T-helper 1 cell treated with Interleukin-12 subunit alpha and Interleukin-12 subunit beta and Interleukin-4 antibody, amounts not matched to agents 30 ng/mL and 1 ng/mL, for 36 hours (primary cell): ENCODE measurements around the gene BRMS1. TPM values are rescaled to one million over a fixed set of nuclear protein-coding genes. Genes with fewer than 3 reads are reported as not detected.
"Not testable (repeated sequence)": the region's sequence is repeated elsewhere in the genome, so short reads cannot be mapped to it uniquely, and the experiment has no call there.

ENCODE experiments used
- intact Hi-C: fragments of 100-400 bp; cut with micrococcal nuclease; formaldehyde crosslinking; loops from one replicate; pipeline ENCODE4 v1.15.1; 2024
- total RNA-seq: library from RNA; stranded (reverse); gene quantifications from 2 replicates; pipeline ENCODE4 v1.2.3, GENCODE V29; 2022

BRMS1 gene
- total RNA-seq, 1 donor from 2014 or later = 53.8 TPM

DNA sequence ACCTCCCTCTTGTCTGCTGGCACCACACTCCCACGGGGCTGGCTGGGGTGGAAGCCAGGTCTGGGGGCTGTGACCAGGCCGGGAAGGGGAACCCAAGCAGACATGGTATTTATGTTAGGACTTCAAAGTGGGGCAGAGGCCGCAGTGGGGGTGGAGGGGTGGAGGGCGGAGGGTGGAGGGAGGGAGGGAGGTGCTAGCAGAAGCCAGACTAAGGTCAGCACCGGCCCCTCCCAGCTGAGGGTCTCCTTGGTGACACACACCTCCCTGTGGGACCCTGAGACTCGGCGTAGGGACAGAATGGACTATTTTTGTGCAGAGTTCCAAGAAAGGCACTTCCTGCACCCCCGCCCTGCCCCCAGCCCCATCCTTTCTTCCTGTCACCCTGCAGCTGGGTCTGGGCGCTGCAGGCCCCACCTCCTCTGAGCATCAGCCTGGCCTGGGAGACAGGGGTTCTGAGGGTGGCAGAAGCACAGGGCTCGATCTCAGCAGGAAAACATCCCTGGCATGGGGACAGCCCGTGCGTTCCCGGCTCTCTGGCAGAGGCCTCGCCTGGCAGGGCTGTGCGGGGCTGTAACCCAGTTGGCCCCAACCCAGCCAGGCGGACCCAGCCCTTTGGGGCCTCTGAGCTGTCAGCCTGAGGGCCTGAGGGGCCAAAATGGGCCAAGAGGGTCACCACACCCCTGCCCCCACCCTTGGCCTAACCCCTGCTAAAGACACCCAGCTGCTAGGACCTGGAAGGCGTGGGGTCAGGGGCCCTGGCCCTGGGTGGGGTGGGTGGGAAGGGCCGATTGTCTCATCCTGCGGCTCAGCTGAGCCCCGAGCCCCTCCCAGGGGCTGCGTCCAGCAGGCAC lies 18.4 kb downstream of the BRMS1 start:
- intact Hi-C loops = no loop called here

- intact Hi-C loops = no loop called here
Observed at GRCh38 chr11:66325263-66325671, 19.6 kb downstream of the BRMS1 start.

DNA sequence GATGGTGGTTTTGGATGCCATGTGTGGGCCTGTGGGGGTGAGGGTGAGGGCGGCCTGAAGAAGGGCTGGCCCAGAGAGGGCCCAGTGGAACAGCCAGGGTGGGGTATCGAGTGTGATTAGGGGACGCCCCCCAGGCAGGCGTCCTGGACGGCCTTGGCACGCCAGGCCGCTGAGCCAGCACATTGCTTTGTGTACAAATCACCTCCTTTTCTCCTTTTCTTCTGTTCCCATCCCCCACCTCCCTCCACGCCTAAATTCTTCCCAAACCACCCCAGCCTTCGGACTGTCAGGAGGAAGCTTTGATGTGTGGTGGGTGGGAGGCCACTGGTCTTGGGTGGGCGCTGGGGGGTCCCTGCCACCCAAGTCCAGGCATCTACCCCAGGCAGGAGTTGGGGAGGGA lies 20.2 kb downstream of the BRMS1 start:
- intact Hi-C loops = no loop called here

DNA sequence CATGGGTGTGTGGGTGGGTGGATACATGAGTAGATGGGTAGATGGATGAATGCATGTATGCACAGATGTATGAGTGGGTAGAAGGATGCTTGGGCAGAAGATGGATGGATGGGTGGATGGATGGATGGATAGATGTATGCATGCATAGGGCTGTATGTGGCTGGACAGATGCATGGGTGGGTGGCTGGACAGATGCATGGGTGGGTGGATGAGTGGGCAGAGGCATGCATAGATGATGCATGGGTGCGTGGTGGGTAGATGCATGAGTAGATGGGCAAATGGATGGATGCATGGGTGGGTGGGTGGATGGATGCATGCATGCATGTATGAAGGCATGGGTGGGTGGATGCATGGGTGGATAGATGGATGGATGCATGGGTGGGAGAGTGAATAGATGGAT lies 21.2 kb downstream of the BRMS1 start:
- intact Hi-C loops = no loop called here

GRCh38 chr11:66322732-66323427 lies 22.0 kb downstream of the BRMS1 start:
- intact Hi-C loops = no loop called here

- intact Hi-C loops = loop anchor here (1.0 kb wide), 1 partner anchor 9 kb away; no protein-coding TSS in a partner anchor
Observed at GRCh38 chr11:66321606-66322005, 23.3 kb downstream of the BRMS1 start.

DNA sequence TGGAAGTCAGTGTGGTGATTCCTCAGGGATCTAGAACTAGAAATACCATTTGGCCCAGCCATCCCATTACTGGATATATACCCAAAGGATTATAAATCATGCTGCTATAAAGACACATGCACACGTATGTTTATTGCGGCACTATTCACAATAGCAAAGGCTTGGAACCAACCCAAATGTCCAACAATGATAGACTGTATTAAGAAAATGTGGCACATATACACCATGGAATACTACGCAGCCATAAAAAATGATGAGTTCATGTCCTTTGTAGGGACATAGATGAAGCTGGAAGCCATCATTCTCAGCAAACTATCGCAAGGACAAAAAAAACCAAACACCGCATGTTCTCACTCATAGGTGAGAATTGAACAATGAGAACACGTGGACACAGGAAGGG lies 24.2 kb downstream of the BRMS1 start:
- intact Hi-C loops = loop anchor here (1.0 kb wide), 1 partner anchor 8 kb away; no protein-coding TSS in a partner anchor

- intact Hi-C loops = not testable (repeated sequence)
Observed at GRCh38 chr11:66320289-66320688, 24.6 kb downstream of the BRMS1 start.

DNA sequence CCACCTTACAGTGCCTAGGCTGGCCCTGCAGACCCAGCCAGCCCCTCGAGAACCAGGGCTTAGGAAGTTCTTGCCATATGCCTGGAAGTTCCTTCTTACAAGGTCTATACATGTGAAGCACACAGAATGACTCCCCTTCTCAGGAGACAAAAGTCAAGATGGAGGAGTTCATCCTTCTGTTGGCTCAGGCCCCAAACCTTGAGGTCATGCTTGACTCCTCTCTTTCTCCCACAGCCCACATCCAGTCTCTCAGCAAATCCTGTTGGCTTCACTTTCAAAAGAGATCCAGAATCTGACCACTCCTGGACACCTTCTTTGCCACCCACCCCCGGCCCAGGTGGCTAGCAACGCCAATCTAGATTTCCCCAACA lies 26.3 kb downstream of the BRMS1 start:
- intact Hi-C loops = loop anchor here (1.0 kb wide), 1 partner anchor 10 kb away; no protein-coding TSS in a partner anchor

DNA sequence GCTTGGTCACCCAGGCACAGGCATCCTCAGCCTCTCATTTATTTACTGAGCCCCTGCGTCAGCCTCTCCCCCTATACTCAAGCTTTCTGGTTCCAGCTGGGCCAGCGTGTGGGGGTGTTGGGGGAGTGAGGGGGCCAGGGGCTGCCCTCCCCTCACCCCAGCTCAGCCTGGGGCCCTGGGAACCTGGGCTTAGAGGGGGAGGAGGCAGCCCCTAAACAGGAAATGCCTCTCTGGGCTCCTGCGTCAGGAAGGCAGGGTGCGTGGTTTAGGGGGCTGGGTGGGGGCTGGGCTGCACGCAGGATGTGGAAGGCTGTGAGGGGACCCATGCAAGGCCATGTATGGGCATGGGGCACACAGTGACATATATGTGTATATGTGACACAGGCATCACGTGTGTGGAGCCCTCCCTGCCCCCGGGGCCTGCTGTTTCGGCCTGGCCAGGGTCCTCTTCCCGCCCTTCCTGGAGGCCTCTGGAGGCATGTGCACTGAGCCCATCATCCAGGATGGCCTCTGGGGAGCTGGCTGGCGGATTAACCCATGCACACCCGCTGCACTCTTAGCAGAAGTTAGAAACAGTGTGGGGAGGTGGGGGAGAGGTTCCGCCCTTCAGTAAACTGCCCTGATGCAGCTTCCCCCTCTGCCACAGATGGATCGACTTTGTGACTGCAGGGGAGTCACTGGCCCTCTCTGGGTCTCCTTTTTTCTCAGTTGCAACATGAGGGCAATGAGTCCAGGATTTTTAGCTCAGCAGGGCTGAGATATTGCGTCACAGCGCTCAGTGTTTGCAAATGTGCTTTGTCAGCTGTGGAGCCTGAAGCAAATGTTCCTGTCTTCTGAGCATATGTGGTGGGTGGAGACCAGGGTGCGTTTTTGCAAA lies 26.9 kb downstream of the BRMS1 start:
- intact Hi-C loops = loop anchor here (1.0 kb wide), 1 partner anchor 10 kb away; no protein-coding TSS in a partner anchor

DNA sequence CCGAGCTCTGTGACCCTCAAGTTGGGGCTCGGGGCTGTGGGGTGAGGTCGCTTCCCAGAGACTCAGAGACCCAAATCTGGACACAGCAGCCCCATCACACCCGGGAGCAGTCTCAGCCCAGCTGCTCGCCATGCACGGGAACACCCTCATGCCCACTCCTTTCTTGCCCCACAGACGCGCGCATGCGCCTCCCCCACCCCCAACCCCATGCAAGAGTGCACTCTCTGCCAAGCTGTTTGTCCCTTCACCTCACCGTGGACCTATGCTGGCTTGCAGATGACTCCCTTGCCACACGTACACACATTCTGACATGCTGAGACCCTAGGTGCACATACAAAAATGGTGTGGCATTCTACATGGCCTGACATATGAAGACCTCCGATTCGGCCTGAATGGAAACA lies 27.6 kb downstream of the BRMS1 start:
- intact Hi-C loops = no loop called here

- intact Hi-C loops = no loop called here
Observed at GRCh38 chr11:66316849-66317251, 28.1 kb downstream of the BRMS1 start, which contains the start of gene CD248. CD248 (minus strand) TSS chr11:66317044; CDS start chr11:66317027, 17 bp downstream.

DNA sequence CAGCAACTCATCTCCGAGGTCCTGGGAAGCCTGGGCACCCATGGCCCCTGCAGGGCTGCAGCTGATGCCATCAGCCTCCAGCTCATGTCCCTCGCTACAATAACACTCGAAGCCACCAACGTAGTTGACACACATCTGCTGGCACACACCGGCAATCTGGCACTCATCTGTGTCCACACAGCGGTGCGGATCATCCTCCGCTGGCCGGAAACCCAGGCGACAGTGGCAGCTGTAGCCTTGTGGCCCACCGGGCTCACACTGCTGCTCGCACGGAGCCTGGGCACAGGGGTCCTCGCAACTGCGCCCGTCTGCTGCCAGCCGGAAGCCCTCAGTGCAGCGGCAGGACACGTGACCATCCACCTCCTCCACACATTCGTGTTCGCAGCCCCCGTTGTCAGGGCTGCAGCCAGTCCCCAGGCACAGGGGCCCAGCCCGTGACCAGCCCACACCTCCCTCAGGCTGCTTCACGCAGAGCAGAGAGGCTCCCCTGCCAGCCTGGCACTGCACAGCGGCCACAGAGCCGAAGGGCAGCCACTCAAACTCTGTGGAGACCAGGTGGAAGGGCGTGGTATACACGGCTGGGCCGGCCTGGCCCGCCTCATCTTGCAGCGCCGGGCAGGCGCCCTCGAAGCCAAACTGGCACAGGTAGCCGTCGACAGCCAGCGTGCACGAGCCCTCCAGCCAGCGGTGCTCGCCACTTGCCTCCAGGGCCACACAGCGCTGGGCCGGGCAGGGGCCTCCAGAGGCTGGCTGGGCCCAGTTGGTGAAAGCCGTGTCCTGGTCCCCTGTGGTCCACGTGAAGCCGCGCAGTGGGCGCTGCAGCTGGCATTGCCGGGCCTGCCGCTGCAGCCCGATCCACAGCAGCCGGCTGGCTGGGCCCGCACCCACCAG lies 28.7 kb downstream of the BRMS1 start:
- intact Hi-C loops = no loop called here

- intact Hi-C loops = no loop called here
Observed at GRCh38 chr11:66315498-66315885, 29.4 kb downstream of the BRMS1 start.

DNA sequence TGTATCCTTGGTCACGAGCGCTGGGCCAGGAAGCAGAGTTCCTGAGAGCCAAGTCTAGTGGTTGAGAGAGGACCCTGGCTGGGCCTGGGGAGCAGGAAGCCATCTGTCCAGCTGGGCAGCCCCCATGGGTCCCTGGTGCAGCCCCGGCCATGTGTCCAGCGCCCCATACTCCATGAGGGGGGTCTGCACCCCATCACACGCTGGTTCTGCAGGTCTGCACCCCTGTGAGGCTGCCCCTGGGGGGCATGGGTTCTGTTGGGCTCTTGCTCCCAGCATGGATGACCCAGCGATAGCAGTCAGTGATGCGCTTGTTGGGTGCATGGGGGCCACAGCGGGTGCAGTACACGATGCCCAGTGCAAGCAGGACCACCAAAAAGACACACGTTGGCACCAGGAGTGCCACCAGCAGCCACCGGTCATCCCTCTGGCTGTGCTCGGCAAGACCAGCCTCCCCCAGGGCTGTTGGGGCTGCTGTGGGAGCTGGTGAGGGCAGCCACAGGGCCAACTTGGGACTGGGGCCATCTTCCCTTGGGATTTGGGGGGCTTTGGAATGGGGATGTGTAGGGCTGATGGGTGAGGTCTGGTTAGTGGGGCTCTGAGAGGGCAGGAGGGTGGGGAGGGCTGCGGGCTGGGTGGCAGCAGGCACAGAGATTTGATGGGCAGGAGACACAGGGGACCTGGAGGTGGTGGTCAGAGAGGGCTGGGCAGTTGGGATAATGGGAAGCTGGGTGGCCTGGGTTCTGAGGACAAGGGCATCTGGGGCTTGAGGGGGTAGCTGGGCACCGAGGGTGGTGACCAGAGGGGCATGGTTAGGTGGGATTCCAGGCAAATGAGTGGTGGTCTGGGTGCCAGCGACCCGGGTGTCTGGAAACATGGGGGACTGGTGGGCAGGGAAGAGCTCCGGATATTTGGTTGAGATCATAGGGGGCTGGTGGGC lies 30.1 kb downstream of the BRMS1 start:
- intact Hi-C loops = no loop called here

DNA sequence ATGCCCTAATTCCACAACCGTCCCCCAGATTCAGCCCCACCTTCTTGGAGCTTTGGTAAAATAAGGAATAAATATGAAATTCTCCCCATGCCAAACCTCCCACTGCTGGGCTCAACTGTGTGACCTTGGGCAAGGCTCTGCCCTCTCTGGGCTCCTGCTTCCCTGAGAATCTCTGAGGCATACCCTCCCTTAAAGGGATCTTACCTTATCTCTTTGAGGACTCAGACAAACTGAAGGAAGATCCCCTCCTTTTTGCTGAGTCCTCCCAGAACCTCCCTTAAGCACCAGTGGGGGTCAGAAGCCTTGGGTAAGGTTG lies 30.8 kb downstream of the BRMS1 start:
- intact Hi-C loops = no loop called here

- intact Hi-C loops = loop anchor here (2.0 kb wide), 1 partner anchor 645 kb away; the partner anchor contains the start of gene PC
Observed at GRCh38 chr11:66313321-66314185, 31.4 kb downstream of the BRMS1 start.
